GM19467 (cell line): ENCODE measurements around the gene ACTR1A.

Experiments used
- ATAC-seq: cut with Tn5 transposase; IDR thresholded peaks from one replicate; pipeline ENCODE4 v1.9.1; 2021; ENCODE audit warnings: mild to moderate bottlenecking, moderate library complexity; ENCODE audit not compliant: unreplicated experiment

ACTR1A gene

DNA sequence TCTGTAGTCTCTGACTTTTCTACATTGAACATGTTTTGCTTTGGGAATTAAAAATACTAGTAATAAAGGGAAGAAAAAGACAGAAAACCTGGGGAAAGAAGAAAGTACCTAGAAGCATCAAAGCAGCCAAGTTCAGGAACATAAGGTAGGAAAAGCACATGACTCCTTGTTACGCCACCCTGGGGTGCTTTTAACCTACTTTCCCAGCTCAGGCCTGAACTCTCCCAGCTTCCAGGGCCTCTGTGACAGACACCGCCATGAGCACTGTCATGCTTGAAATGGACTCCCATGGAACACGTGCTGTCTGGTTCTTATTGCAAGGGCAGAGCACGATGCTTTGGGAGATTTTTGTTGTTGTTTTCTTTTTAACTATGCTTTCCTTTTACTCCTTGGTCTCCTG lies 11.4 kb downstream of the ACTR1A start:
- no peak for ATAC-seq

- ATAC-seq: no peak
Observed at GRCh38 chr10:102485093-102485784, 17.3 kb downstream of the ACTR1A start.

- ATAC-seq: no peak
Observed at GRCh38 chr10:102484021-102484420, 18.5 kb downstream of the ACTR1A start.

DNA sequence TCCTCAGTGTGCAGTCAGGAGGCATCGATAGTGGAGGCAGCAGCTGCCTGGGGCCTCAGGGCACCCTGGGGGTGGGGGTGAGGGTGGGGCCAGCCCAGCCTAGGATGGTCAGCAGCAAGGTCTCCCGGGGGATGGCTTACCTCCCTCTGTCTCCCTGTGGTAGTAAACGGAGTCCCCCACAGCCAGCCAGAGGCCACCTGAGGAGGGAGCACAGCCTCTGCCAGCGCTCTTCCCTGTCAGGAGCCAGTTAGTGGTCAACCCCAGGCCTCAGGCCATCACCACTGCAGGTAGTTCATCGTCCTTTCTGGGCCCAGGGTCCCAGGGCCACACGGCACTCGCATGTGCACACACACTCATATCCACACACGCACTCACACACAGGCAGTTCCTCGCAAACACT lies 22.1 kb downstream of the ACTR1A start:
- ATAC-seq: no peak

GRCh38 chr10:102479651-102480050 lies 22.9 kb downstream of the ACTR1A start:
- ATAC-seq: no peak

DNA sequence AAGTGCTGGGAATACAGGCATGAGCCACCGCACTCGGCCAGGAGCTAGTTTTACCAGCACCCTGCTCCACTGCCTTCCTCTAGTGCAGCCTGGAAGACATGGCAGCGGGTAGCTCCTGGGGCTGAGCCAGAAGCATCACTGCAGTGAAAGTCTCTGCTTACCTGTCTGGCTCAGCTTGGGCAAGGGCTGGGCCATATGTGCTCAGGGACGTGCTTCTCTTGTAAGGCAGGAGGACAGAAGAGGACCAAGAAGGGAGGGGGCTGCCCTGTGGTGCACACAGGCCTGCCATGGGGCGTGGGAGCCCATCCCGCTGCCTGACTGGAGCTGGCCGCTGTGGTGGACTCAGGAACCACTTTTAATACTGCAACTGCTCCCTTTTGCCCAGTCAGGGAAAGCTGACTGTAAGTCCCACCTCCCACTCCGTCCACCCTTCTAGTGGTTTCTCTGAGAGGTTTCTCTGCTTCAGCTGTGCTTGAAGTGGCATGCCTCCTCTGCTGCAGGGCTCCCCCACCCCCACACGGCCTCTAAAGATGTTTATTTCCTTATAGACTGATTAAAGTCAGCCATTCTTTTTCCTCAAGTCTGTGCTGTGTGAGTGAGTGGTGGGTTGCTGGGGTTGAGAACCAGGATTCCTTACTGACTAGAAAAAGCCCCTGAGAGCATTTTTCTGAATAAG lies 25.9 kb downstream of the ACTR1A start:
- no peak for ATAC-seq

DNA sequence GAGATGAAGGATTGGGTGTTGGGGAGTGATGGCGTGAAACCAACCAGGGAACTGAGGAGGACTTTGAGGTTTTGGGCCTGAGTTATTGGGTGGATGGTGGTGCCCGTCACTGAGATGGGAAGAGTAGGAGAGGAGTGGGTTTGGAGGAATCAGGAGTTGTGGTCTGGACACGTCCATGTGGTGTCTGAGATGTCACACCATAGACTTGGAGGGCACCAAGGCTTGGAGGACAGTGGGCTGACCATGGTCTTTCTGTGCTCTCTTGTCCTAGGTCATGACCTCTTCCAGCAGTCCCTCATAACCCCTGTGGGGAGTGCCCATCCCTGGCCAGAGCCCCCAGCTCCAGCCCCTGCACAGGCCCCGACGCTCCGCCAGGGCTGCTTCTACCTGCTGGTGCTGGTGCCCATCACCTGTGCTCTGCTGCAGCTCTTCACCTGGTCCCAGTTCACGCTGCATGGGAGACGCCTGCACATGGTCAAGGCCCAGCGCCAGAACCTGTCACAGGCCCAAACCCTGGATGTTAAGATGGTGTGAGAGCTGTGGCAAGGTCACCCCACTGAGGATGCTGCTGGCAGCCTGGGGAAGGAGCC lies 27.0 kb downstream of the ACTR1A start:
- ATAC-seq: no peak

GRCh38 chr10:102473445-102474331 lies 28.8 kb downstream of the ACTR1A start:
- no peak for ATAC-seq

DNA sequence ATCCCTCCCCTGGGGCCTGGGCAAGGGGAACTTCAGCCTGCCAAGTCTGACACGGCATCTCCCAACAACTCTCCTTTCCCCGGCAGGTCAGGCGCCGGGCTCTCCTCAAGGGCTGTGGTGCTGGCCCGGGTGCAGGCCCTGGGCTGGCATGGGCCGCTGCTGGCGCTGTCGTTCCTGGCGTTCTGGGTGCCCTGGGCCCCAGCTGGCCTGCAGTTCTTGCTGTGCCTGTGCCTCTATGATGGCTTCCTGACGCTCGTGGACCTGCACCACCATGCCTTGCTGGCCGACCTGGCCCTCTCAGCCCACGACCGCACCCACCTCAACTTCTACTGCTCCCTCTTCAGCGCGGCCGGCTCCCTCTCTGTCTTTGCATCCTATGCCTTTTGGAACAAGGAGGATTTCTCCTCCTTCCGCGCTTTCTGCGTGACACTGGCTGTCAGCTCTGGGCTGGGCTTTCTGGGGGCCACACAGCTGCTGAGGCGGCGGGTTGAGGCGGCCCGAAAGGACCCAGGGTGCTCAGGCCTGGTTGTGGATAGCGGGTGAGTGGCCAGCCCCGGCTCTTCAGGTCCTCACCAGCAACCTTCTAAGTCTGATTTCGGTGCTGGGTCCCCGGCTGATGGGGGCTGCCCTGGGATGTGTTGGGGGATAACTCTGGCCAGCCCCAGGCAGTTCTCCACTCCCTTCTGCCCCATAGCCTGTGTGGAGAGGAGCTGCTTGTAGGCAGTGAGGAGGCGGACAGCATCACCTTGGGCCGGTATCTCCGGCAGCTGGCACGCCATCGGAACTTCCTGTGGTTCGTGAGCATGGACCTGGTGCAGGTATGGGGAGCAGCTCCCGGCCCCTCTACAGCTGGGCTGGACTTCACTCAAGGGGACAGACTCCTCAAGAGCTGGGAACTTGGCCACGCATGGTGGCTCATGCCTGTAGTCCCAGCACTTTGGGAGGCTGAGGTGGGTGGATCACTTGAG lies 31.6 kb downstream of the ACTR1A start:
- ATAC-seq: no peak

- no peak for ATAC-seq
Observed at GRCh38 chr10:102468683-102469082, 33.8 kb downstream of the ACTR1A start.

- no peak for ATAC-seq
Observed at GRCh38 chr10:102467971-102468438, 34.5 kb downstream of the ACTR1A start.

GRCh38 chr10:102467318-102467717 lies 35.2 kb downstream of the ACTR1A start:
- no peak for ATAC-seq

GRCh38 chr10:102465466-102465865 lies 37.0 kb downstream of the ACTR1A start:
- ATAC-seq: no peak

DNA sequence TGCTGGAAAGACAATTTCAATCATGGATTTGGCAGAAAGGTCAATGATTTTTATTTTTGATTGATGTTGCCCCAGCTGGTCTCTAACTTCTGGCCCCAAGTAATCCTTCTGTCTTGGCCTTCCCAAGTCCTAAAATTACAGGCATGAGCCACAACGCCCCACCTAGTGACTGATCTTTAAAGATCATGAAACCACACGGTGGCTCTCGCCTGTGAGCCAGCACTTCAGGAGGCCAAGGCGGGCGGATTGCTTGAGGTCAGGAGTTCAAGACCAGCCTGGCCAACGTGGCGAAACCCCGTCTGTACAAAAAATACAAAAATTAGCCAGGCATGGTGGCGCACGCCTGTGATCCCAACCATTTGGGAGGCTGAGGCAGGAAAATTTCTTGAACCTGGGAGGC lies 38.5 kb downstream of the ACTR1A start:
- no peak for ATAC-seq

GRCh38 chr10:102462512-102463054 lies 39.9 kb downstream of the ACTR1A start:
- ATAC-seq: no peak

DNA sequence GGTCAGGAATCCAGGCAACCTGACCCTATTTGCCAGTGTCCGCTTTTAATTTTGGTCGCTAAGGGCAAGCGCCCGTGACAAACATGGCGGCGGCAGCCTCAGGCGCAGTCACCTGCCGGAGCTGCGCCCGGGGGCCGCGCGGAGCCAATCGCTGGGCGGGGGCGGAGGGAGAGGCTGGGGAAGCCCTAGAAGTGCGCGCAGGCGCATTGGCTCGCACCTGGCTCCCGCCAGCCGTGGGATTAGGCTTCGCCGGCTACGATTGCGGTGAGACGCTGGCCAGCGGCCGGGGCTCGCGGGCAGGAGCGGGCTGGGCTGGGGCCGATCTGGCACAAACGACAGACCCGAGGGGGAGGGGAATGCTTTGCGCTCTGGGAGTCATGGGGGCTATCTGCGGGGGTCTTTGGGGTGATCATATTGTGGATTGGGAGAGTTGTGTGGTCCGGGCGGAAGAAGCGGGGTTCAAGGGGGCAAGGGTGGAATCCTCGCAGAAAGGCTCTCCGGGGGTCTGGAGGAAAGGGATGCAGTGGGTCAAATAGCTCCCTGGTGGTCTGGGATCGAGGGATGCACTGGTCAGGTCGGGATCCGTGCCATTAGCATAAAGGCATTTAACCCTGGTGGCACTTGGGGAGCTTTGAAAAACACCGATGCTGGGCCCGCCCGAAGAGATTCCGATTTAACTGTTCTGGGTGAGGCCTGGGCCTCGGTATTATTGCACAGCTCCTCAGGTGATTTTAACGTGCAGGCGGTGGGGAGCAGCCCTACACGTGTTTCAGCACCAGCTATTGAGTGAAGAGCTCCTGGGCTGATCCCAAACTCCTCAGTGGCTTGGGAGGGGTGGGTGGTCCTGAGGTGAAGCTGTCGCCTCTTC lies 41.1 kb downstream of the ACTR1A start:
- peak; percentile 84 for ATAC-seq

DNA sequence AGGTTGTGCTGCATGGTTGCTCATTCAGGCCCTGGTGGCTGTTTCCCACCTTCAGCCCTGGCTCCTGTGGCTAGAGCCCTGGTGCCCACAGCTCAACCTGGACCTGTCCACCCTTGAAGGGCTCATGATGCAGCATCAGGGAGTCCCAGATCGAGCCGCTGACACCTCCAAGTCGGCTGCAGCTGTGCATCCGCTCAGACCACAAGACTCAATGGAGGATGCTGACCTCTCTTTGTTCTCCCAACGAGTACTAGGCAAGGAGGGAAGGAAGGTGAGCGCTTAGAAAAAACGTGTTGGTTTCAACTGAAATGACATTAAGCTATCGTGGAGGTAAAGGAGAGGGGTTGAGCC lies 41.7 kb downstream of the ACTR1A start:
- peak; percentile 16 for ATAC-seq

DNA sequence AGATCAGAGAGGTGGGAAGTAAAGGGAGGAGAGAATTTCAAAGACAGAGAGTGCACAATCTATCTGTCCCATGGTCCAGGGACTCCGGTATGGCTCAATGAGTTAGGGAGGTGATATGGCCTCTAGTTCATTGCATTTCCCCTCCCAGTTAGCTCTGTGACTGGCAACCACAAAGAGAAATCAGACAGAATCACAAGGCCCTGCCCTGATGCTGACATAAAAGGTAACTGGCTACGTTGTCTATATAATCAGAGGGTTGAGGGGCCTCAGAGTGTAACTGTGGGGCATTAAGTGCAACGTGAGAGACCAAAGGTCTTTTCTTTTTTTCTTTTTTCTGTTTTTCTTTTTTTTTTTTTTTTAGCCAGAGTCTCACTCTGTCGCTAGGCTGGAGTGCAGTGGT lies 43.9 kb downstream of the ACTR1A start:
- ATAC-seq: no peak

DNA sequence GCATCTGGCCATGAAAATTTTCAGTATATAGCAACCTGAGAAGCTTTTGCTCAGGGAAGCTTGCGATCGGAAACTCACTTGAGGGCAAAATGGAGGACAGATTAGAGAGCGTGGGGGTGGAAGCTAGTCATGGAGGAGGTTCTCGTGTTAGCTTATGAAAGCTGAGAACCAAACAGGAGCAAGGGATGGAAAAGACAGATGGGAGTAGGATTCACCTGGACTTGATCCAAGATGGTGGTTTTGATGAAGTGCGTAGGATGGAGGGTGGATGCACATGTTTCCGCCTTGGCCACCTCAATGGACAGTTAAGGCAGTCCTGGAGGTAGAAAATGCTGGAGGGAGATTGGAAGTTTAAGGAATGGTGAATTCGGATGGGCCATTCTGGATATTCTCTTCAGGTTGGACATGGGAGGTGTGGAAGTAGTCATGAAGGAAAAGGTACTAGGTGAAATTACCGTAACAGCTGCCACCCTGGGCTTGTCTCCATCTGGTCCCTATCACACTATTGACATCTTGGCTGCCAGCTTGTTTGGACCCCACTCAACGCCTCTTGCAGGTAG lies 44.8 kb downstream of the ACTR1A start:
- no peak for ATAC-seq
